ENCODE measurements around the gene ANOS1.

- TF ChIP-seq CTCF (IDR thresholded peaks at IDR 0.05) (no peak), POLR2A (IDR thresholded peaks at IDR 0.05) (no peak)
Measured at GRCh38 chrX:8714164-8714563, 17.8 kb downstream of the ANOS1 start.
